ENCODE measurements around the gene IL4I1.

IL4I1 gene

DNA sequence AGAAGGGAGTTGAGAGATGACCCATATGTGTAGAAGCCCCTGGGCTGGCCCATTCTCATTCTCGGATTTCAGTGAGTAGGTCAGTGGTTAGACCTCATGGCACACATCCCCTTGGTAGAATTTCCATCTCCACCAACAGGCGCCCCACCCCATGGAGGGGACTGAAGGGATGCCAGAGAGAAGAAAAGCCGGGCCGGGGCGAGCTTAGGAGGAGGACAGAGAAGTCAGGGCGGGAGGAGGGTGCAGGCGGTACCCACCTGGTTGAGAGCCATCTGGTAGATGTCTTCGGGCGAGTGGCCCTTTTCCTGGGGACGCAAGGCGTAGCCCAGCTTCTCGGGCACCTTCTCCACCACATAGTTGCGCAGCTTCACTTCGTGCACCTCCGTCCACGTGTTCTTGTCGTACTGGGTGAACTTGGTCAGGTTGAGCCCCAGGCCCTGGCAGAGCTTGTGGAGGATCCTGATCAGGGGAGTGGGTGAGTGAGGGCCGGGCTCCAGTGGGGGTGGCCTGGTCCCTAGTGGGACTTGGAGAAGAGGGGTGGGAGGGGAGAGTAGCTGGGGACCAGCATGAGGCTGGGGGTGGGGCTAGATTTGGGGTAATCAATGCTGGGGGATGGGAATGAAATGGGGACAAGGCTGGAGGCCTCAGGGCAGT, 2.5 kb downstream of the IL4I1 start:
- DNase-seq, result no peak

DNA sequence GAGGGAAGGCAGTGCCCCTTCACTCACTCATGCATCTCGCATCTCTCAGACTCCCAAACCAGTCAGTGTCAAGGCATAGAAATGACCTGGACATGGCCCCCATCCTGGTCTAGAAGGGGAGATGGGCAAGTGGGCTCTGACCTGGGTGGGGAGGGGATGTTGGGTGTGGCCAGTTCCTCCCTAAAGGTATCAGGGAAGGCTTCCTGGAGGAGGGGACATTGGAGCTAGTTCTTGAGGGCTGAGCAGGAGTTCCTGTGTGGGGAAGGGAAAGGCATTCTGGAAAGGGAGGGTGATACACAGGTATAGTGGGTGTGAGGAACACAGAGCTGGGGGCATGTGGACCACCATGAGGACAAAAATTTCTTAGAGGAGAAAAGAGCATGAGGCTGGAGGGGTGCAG, 4.0 kb downstream of the IL4I1 start:
- no peak for DNase-seq

DNA sequence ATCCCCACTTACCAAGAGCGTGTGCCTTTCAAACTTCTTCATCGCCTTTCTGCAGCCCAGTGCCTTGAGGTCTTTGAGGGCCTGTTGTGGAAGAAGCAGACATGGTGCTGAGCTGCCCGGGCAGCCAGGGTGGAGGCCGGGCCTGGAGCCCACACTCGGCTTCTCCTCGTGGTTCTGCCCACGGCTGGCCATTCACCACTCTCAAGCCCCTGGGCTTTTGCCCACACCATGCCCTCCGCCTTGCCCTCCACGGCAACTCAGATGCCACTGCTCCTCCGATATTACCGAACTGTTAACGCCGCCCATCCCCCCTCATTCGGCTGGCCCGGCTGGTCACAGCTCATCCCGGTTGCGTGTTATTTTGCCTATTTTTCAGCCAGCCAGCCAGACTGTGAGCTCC, 5.3 kb downstream of the IL4I1 start:
- no peak for DNase-seq

DNA sequence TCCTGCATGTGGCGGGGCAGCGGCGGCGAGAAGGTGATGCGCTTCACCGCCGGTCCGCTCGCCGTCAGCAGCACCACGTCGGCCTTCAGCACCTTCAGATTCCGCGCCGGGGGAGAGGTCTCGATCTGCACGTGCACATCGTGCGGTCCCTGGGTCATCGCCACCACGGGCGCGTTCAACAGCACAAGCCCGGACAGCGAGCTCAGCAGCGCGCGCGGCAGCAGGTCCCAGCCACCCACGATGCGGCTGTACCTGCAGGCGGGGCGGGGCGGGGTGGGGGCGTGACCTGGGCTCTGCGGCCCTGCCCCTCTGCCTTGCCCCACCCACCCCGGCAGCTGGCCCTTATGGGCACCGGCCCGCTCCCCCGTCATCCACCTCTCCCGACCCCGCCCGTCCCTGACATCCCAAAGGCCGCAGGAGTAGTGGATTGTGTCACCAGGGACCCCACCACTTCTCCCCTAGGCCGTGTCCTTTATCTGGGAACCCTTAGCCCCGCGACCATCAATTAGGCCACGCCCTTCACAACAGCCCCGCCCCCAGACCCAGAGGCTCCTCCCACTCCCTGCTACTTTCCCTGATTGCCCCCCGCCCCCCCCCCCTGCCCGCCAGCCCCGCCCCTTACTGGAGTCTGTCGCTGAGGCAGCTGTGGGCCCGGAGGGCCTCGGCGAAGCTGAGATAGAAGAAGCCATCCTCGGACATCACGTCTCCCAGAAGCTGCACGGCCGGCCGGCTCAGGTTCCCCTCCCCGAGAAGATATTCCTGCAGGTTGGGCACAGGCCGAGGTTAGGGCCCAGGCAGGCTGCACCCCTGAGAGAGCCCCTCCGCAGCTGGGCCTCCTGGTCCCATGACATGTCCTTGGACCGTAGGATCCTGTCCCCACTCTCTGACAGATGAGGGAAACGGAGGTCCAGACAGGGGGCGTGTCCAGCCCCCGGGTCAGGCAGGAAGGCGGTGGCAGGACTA, 6.1 kb downstream of the IL4I1 start:
- peak; percentile 68 to 76 for DNase-seq

DNA sequence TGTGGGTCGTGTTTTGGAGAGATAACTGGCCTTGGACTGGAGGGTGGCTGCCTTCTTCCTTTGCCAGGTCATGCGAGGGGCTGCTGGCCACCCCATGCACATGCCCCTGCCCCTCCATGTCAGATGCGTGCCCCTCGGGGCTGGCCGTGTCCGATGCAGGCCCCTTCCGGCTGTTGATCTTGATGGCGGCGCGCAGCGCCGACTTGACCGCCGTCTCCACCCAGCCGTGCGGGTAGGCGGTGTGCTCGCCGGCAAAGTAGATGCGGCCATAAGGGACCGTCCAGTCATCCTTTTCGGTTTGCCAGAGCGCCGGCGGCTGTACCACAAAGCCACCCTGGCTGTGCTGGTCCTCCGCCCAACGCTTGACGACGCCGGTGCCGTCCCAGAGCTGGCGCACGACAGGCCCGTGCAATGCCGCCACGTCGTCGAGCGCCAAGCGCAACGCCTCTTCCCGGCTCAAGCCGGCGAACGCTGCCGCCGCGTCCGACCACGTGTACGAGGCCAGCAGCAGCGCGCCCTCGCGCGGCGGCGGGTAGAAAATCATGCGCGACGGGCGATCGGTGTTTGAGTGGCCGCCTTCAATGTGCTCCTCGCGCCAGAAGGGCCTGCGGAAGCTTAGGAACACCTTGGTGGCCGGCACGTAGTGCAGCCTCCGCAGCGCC, 6.9 kb downstream of the IL4I1 start:
- DNase-seq, result peak; percentile 71 to 72

DNA sequence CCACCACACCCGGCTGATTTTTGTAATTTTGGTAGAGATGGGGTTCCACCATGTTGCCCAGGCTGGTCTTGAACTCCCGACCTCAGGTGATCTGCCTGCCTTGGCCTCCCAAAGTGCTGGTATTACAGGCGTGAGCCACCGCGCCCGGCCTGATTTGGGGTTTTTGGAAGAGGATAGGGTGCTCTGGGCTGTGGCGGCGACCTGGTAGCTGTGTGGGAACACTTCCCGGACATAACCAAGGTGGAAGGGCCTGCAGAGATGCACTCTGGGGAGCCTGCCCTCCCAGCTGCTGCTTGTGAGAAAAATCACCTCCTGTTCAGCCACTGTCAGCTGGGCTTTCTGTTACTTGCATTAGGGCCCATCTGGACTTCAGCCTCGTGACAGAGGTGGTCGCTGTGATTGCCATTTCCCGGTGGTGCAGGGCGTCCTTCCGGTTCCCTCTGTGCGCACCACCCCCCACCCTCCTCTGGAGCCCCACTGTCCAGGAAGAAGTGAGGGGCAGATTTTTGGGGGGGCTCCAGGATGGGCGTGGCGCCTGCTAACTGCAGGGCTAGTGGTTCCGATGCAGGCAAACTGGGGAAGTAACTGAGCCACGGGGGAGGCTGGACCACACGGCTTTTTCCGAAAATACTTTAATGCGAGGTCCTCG, 7.5 kb downstream of the IL4I1 start:
- no peak for DNase-seq

DNA sequence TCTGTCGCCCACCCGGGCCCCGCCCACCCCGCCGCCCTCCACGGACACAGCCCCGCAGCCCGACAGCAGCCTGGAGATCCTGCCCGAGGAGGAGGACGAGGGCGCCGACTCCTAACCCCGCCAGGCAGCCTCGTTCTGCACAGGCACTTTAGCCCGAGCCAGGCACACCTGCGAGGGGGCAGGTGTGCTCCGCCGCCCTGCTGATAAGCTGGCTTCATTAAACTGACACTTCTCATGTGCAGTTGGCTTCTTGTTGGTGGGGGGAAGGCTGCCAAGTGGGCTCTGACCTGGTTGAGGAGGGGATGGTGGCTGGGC, 8.2 kb downstream of the IL4I1 start:
- no peak for DNase-seq

DNA sequence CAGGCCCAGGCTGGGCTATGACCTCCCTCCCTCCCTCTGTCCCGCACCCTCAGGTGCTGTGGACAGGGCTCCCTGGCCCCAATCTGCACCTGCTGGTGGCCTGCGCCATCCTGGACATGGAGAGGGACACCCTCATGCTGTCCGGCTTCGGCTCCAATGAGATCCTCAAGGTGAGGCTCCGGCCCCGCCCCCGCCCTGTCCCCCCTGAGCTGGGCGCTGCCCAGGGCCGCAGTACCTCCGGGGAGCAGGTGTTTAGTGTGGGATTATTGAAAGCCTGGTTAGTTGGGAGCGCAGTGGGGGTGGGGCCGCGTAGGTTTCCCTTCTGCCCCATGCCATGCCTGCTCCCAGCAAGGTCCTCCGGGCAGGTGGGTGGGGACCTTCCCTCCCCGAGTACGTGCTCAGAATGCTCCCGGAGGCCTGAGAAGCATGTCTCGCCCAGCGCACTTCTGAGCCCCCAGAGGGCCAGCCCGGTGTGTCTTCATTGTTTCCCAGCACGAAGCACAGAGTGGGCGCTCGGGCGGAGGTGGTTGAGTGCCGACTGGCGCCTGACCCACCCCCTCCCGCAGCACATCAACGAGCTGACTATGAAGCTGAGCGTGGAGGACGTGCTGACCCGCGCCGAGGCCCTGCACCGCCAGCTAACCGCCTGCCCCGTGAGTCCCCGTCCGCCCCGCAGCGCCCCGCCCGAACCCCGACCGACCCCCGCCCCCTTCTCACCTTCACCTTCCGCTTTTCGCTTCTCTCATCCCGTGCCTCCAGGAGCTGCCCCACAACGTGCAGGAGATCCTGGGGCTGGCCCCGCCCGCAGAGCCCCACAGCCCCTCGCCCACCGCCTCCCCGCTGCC, 8.8 kb downstream of the IL4I1 start:
- DNase-seq, result no peak

DNA sequence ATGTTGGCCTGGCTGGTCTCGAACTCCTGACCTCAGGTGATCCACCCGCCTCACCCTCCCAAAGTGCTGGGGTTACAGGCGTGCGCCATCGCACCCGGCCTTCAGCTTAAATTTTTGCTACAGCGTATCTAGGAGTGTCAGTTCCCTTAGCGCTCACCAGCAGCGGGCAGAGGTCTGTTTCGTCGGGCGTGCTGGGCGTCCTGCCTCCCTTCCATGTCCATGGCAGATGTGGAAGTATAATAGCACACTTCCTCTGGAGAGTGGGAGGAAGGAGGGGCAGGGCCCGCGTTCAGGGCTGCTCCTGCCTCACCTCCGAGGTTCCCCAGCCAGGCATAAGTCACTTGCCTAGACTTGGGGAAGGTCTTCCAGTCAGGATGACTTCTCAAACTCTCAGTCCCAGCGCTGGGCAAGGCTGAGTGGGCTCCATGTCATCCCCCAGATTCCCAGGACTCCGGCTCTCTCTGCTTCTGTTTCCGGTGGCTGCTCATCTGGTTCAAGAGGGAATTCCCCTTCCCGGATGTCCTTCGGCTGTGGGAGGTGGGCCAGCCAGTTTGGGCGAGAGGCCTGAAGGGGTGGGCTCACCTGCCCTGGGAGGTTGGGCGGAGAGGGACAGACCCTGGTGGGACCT, 9.5 kb downstream of the IL4I1 start:
- DNase-seq, result no peak

DNA sequence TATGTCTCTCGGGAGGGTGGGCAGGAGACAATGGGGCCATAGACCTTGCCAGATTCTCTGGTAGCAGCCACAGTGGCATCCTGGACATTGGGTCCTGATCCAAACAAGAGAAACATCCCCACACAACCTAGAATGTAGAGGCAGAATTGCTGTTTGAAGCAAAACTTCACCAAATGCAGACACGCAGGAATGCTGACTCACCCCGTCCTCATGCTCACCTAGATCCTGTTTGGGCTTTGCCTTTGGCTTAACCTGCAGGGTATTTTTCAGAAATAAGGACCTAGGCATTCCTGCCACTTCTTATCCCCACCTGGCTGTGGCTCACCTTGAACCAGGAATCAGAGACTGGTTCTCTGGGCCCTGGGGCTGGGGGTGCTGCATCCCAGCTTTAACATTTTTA, 11.9 kb downstream of the IL4I1 start:
- DNase-seq, result no peak

DNA sequence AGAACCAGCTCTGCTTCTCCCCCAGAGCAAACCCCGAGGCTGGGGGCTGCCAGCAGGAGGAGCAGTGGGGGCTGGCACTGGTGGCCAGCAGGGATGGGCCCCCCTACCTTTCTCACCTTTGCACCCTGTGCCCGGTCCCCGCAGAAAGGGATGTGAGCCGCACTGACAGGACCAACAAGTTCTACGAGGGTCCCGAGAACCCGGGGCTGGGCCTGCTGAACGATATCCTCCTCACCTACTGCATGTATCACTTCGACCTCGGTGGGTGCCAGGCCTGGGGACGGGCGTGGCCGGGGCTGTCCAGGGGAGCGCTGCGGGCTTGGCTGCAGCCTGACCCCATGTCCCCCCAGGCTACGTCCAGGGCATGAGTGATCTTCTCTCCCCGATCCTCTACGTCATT, 12.6 kb downstream of the IL4I1 start:
- DNase-seq, result no peak

DNA sequence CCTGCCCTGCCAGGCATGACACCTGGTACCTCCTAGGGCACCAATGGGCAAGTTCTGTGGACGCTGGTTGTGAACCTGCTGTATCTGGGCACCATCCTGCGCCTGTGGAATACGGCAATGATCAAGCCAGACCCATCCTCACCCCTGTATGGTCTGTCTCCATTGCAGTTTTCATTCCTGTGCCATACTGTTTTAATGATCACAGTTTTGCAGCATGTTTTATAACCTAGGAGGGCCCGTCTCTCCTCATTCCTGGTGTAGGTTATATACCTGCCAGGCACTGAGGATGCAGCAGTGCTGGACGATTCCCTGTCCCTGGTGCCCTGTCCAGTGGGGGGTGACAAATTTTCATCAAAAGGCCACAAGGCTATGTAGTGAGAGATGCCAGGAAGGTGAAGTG, 13.6 kb downstream of the IL4I1 start:
- no peak for DNase-seq

DNA sequence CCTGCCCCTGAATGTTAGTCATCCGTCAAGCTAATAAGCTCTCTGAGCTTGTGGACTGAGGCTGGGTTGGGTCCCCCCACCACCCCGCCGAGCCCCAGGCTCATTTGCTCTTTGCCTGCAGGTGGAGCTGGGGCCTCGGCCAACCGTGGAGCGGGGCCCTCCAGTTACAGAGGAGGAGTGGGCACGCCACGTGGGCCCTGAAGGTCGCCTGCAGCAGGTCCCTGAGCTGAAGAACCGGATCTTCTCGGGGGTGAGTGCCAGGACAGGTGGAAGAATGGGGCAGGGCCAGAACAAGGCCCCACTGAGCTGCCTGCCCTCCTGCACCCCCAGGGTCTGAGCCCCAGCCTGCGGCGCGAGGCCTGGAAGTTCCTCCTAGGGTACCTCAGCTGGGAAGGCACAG, 14.0 kb downstream of the IL4I1 start:
- DNase-seq, result no peak

DNA sequence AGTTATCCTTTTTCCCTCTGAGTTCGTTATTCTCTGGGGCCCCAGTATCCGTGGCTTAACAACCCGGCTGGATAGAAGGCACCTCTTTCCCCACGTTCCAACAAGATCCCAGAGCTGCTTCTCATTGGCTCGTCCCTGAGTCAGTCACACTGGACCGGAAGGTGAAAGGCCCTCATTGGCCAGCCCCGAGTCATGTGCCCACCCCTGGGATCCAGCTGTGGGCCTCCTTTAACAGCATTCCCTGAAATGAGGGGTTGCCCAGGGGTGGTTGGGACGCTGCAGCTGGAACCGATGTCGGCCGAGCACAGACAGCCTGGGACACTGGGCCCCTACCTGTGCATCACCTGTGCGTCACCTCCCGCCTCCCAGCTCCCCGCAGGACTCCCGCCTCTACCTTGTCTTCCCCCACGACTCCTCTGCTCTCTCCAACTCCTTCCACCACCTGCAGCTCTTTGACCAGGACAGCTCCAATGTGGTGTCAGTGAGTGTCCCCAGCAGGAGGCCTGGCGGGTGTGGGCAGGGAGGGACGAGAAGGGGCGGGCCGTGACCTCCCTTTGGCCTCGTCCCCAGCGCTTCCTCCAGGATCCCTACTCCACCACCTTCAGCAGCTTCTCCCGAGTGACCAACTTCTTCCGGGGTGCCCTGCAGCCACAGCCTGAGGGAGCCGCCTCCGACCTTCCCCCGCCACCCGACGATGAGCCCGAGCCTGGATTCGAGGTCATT, 14.9 kb downstream of the IL4I1 start:
- no peak for DNase-seq

DNA sequence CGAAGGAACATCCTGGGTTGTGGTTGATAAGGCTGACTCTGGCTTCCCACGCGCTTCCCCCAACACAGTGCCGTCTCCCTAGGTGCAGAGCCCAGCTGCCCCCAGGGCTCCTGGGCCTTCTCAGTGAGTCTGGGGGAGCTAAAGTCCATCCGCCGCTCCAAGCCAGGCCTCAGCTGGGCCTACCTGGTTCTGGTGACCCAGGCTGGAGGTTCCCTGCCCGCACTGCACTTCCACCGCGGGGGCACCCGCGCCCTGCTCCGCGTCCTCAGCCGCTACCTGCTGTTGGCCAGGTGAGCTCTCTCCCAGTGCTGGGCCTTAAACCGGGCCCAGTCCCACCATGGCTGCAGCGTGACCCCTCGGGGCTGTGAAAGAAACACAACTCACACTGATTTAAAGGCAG, 15.5 kb downstream of the IL4I1 start:
- no peak for DNase-seq

DNA sequence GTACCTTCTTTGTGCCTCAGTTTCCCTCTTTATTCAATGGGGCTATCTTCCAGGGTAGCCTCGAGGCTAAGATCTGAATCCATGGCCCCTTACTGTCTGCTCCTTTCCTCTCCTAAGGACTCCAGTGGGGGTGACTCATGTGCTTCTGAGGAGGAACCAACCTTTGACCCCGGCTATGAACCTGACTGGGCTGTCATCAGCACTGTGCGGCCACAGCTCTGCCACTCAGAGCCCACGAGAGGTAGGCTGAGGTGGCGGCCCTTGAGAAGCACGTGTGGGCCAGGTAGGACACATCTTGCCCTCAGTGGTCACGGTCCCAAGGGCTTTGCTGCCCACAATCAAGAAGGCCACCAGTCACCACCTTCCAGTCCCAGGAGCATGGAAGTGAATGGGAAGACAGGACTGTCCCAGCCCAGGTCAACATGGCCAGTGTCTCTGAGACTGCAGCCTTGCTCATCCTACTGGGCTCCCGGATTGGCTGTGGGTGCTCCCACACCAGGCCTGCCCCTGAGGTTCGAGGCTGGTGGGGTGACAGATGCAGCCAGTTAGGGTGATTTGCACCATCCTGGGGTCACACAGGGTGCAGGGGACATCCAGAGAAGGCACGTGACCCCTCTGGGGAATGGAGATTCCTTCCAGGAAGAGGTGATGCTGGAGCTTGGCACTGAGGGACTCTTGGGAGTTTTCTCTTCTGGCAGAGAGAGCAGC, 16.4 kb downstream of the IL4I1 start:
- DNase-seq, result no peak

DNA sequence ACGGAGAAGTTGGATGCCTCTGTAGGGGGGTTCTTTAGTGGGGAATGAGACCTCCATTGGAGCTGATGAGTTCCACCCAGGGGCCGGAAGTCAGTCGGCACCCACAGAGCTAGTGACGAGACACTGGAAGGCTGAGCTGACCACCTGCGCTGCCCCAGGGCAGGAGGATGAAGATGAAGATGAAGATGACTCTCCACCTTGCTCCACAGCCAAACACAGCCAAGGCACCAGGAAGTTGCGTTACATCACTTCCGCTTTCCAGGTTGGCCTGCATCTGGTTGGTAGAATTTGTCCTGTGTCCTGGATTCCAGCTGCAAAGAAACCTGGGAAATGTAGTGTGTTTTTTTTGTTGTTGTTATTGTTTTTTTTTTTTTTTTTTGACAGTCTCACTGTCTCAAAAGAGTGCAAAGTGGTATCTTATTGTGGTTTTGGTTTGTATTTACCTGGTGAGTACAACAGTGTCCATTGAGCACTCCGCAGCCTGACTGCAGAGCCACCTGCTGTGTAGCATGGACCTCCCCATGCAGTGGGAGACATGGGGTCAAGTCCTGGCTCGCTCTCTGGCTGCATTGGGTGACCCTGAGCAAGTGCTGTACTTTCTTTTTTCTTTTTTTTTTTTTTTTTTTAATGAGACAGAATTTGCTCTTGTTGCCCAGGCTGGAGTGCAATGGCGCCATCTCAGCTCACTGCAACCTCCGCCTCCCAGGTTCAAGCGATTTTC, 17.3 kb downstream of the IL4I1 start:
- no peak for DNase-seq

DNA sequence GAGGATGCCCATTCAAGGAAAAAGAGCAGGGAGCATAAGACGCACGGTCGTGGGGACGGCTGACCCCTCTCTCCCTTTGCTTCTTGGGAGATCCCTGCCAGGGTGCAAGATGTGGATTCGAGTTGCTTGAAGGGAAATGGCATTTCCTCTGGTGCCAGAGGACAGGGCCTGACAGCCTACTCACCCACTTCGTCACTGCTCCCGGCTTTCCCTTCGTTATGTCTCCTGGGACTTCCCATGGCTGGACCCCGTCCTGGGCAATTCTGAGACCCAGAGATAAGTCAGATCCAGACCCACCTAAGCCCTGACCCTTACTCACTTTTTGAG, 18.0 kb downstream of the IL4I1 start:
- no peak for DNase-seq

DNA sequence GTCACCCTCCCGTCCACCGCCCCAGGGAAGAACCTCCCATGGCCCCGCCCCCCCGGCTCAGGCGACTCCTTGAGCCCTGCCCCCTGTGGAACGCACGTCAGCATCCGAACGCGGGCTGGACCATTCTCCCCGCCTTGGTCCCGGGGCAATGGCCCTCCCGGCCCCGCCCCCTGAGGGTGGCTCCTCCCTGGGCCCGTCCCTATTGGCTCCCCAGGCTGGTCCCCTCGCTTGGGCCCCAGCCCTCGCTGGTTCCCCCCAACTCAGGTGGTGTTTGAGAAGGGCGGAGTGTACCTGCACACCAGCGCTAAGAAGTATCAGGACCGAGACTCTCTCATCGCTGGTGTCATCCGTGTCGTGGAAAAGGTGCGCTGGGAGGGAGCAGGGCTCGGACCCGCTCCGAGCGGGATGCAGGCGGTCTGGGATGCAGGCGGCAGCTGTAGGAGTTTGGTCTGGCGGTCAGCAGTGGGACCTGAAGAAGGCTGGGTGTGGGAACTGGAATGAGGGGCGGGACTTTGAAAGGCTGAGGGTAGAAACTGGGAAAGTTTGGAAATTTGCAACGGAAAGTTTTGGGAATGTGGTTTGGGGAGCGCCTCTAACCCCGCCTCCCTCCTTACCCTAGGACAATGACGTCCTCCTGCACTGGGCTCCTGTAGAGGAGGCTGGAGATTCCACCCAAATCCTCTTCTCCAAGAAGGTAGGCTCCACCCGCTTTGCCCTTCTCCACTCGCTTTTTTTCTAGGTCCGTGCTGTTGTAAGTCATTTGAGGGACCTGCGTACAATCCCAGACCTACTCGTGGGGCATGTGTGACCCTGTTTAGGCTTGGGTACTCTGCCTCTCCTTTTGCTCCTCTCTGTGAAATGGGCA, 18.6 kb downstream of the IL4I1 start:
- DNase-seq, result peak; percentile 96 to 99

Measured in stimulated activated CD4-positive, alpha-beta T cell treated with anti-CD3 and anti-CD28 coated beads, Interleukin-4, amount 100 ng/mL, for 4 hours (primary cell).